SK-N-SH treated with all-trans-retinoic acid at 6 μM for 48 hours (cell line): ENCODE data around the gene VEPH1.

ENCODE experiments used
- ATAC-seq: fragments of 200-7000 bp; cut with Tn5 transposase; 3 replicates; pipeline ENCODE4 v1.9.1; 2020; ENCODE audit warnings: mild to moderate bottlenecking, moderate library complexity
- ARNTL ChIP-seq: fragments of 450-650 bp; formaldehyde crosslinking; IDR thresholded peaks from 2 replicates; pipeline ENCODE4 v1.5.0; 2020; ENCODE audit warnings: low read depth, mild to moderate bottlenecking, moderate library complexity, borderline replicate concordance
- BACH2 ChIP-seq: fragments of 250-450 bp; sonication (Bioruptor Pico); IDR thresholded peaks from 2 replicates; pipeline ENCODE4 v1.9.0; 2021; ENCODE audit warnings: mild to moderate bottlenecking, borderline replicate concordance
- CREB5 ChIP-seq: fragments of 250-450 bp; sonication (Bioruptor Pico); IDR thresholded peaks from 2 replicates; pipeline ENCODE4 v1.5.1; 2020; ENCODE audit warnings: low read depth, mild to moderate bottlenecking, moderate library complexity
- CSDC2 ChIP-seq: fragments of 250-450 bp; sonication (Bioruptor Pico); IDR thresholded peaks from 2 replicates; pipeline ENCODE4 v1.5.0; 2020; ENCODE audit warnings: mild to moderate bottlenecking, moderate library complexity
- CSRNP3 ChIP-seq: fragments of 250-450 bp; sonication (Bioruptor Pico); IDR thresholded peaks from 2 replicates; pipeline ENCODE4 v1.5.1; 2021; ENCODE audit warnings: mild to moderate bottlenecking, moderate library complexity
- ESRRG ChIP-seq: fragments of 250-450 bp; sonication (Bioruptor Pico); IDR thresholded peaks from 2 replicates; pipeline ENCODE4 v1.6.1; 2021; ENCODE audit warnings: mild to moderate bottlenecking
- ISL1 ChIP-seq: fragments of 250-450 bp; sonication (Bioruptor Pico); IDR thresholded peaks from 2 replicates; pipeline ENCODE4 v2.1.2; 2022; ENCODE audit warnings: mild to moderate bottlenecking, moderate library complexity
- OSR1 ChIP-seq: fragments of 250-450 bp; sonication (Bioruptor Pico); IDR thresholded peaks from 2 replicates; pipeline ENCODE4 v1.8.0; 2022; ENCODE audit warnings: moderate library complexity, mild to moderate bottlenecking, inconsistent platforms
- PATZ1 ChIP-seq: fragments of 250-450 bp; sonication (Bioruptor Pico); IDR thresholded peaks from 2 replicates; pipeline ENCODE4 v1.8.0; 2020; ENCODE audit warnings: mild to moderate bottlenecking, moderate library complexity, borderline replicate concordance
- POU6F1 ChIP-seq: fragments of 250-450 bp; sonication (Bioruptor Pico); IDR thresholded peaks from 2 replicates; pipeline ENCODE4 v1.8.0; 2021; ENCODE audit warnings: low read depth, mild to moderate bottlenecking, moderate library complexity, borderline replicate concordance
- PPARA ChIP-seq: fragments of 250-450 bp; sonication (Bioruptor Pico); IDR thresholded peaks from 2 replicates; pipeline ENCODE4 v1.5.0; 2020; ENCODE audit warnings: mild to moderate bottlenecking, borderline replicate concordance
- RARB ChIP-seq: fragments of 250-450 bp; sonication (Bioruptor Pico); IDR thresholded peaks from 2 replicates; pipeline ENCODE4 v1.8.0; 2021; ENCODE audit warnings: mild to moderate bottlenecking, moderate library complexity
- SNAI2 ChIP-seq: fragments of 250-450 bp; sonication (Bioruptor Pico); IDR thresholded peaks from 2 replicates; pipeline ENCODE4 v1.5.0; 2020; ENCODE audit warnings: mild to moderate bottlenecking, moderate library complexity
- TCF4 ChIP-seq: fragments of 250-450 bp; sonication (Bioruptor Pico); IDR thresholded peaks from 2 replicates; pipeline ENCODE4 v1.8.0; 2021; ENCODE audit warnings: mild to moderate bottlenecking, moderate library complexity, borderline replicate concordance
- TOX ChIP-seq: fragments of 250-450 bp; sonication (Bioruptor Pico); IDR thresholded peaks from 2 replicates; pipeline ENCODE4 v1.8.0; 2021; ENCODE audit warnings: mild to moderate bottlenecking, moderate library complexity, borderline replicate concordance
- ZFP3 ChIP-seq: fragments of 250-450 bp; sonication (Bioruptor Pico); IDR thresholded peaks from 2 replicates; pipeline ENCODE4 v1.5.0; 2020; ENCODE audit warnings: mild to moderate bottlenecking, moderate library complexity
- ZFP30 ChIP-seq: fragments of 450-650 bp; formaldehyde crosslinking; IDR thresholded peaks from 2 replicates; pipeline ENCODE4 v1.5.0; 2022; ENCODE audit warnings: mild to moderate bottlenecking, moderate library complexity
- ZNF565 ChIP-seq: fragments of 450-650 bp; formaldehyde crosslinking; conservative IDR thresholded peaks from 2 replicates; pipeline ENCODE4 v1.5.0; 2020; ENCODE audit warnings: low read depth, mild to moderate bottlenecking, moderate library complexity
- ZNF8 ChIP-seq: fragments of 450-650 bp; formaldehyde crosslinking; IDR thresholded peaks from 2 replicates; pipeline ENCODE4 v1.5.0; 2020; ENCODE audit warnings: mild to moderate bottlenecking, moderate library complexity

Gene VEPH1

GRCh38 chr3:157418104-157418503 is 85.1 kb downstream of the VEPH1 start:
- TF ChIP-seq SNAI2 (CRISPR knock-in tag) = no peak
- TF ChIP-seq CSDC2 = no peak
- no peak for TF ChIP-seq PATZ1 (CRISPR knock-in tag)
- TF ChIP-seq PPARA (CRISPR knock-in tag) = no peak
- no peak for TF ChIP-seq ARNTL
- no peak for TF ChIP-seq ZNF8 (CRISPR knock-in tag)
- TF ChIP-seq CREB5 (CRISPR knock-in tag) = no peak
- TF ChIP-seq POU6F1 (CRISPR knock-in tag) = no peak
- no peak for TF ChIP-seq ZNF565
- no peak for TF ChIP-seq ZFP30 (CRISPR knock-in tag)
- peak; percentile 37; the same call in 2 of the 3 replicates for ATAC-seq

GRCh38 chr3:157417247-157417646 is 86.0 kb downstream of the VEPH1 start:
- peak; percentile 73 for ATAC-seq
- TF ChIP-seq SNAI2 (CRISPR knock-in tag) = no peak
- TF ChIP-seq OSR1 (CRISPR knock-in tag) = no peak
- TF ChIP-seq PATZ1 (CRISPR knock-in tag) = no peak
- TF ChIP-seq ZFP30 (CRISPR knock-in tag) = no peak
- TF ChIP-seq ISL1 = no peak
- TF ChIP-seq RARB = no peak

- no peak for ATAC-seq
- TF ChIP-seq CSDC2 (no peak), TCF4 (no peak), TOX (CRISPR knock-in tag) (no peak), POU6F1 (CRISPR knock-in tag) (no peak), PATZ1 (CRISPR knock-in tag) (no peak), CSRNP3 (CRISPR knock-in tag) (no peak), PPARA (CRISPR knock-in tag) (no peak), RARB (no peak), ZNF565 (no peak), BACH2 (no peak), ZFP3 (CRISPR knock-in tag) (no peak), ESRRG (CRISPR knock-in tag) (no peak)
These were observed 86.7 kb downstream of the VEPH1 start for GRCh38 chr3:157416347-157417087.
